ENCODE measurements around the gene NEK6. TPM values are rescaled to one million over a fixed set of nuclear protein-coding genes. Genes with fewer than 3 reads are reported as not detected.

NEK6 gene
- total and polyA plus RNA-seq, 10 of the 15 experiments (the other 5 are each of a cell fraction or from before 2014, with no cell fraction given): 31.3 to 161 (median 89.2) TPM

DNA sequence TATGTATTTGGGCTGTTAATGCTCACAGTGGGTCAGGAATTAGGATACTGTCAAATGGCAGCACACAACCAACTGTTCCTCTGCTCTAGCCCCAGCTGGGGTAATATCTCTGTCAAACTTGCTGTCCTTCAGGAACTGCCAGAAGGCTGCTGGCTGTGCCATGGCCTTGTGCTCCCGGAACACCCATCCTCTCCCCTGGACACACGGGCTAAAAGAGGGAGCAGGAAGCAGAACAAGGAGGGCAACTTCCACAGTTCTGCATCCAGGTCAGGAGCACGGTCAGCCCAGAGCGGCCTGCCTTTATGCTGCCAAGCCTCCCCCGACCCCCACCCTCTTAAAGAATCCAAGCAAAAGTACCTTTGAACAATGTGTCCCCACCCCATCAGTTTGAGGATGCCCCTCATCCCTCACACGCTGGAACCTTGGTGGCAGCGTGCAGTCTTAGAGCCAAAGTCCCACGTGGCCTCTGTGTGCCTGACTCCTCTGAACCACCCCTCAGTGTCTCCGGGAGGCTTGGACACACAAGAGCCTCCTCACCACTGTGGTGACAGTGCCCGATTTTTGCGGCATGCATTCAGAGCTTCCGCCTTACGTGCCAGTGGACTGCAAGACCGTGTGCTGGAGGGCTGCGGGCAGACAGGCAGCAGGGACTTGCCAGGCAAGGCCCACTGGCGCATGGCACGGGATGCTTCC, 96.7 kb downstream of the NEK6 start (continued):
- TF ChIP-seq, protein P1, sequence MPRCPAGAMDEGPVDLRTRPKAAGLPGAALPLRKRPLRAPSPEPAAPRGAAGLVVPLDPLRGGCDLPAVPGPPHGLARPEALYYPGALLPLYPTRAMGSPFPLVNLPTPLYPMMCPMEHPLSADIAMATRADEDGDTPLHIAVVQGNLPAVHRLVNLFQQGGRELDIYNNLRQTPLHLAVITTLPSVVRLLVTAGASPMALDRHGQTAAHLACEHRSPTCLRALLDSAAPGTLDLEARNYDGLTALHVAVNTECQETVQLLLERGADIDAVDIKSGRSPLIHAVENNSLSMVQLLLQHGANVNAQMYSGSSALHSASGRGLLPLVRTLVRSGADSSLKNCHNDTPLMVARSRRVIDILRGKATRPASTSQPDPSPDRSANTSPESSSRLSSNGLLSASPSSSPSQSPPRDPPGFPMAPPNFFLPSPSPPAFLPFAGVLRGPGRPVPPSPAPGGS (IDR thresholded peaks at IDR 0.05; ENCODE audit: borderline replicate concordance, insufficient read depth, low read depth, low read length, poor library complexity, severe bottlenecking): peak; percentile 6
- TF ChIP-seq ZNF217 (IDR thresholded peaks at IDR 0.05): no peak
- peak; percentile 61 for TF ChIP-seq POLR2AphosphoS5 (IDR thresholded peaks at IDR 0.05; ENCODE audit: low read length)
- no peak for TF ChIP-seq SUPT20H (IDR thresholded peaks at IDR 0.05; ENCODE audit: borderline replicate concordance, control insufficient read depth, low read depth, low read length)
- no peak for TF ChIP-seq FOS (IDR thresholded peaks at IDR 0.05; ENCODE audit: borderline replicate concordance, extremely low read depth, insufficient read length)

DNA sequence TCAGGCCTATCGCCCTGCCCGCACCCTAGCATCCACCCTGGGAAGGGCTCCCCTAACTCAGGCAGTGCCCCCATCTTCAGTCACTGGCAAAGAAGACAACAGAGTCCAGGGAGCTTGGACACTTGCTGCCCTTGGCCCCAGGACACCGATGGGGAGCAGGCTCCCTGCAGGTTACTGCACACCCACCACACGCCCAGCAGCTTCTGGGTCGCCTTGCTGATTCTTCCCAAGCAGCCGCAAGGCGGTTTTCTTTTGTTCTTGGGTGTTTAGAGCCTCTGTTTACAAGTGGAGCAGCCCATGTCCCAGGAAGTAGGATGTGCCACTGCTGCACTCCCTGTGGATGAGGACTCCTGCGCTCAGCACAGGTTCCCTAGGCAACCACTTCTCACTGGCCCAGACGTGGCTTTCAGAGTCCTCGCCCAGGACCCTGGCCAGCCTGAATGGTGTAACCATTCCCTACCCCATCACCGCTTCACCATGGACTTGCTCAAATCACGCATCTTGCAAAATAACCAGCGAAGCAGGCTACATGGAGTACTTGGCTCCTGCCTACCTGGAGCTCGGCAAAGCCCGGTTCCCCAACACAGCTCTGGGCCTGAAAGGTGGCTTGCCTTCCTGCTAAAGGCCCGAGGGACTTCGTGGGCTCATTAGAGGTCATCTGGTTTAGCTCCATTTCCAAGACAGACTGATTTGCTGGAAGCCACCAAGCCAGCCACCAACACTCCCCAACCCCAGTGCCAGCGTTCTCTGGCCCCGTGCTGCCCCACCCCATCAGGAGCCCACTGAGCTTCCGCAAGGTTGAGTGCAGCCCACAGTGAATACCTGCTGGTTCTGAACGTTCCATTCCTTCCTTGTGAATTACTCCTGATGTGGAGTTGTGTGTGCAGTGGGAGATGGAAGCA, 97.5 kb downstream of the NEK6 start:
- ChIA-PET SMC1A (ENCODE audit: uncharacterized antibody, unreplicated experiment) (no interaction called here), CTCF (no interaction called here), POLR2A (no interaction called here), RAD21 (ENCODE audit: unreplicated experiment) (interaction anchor here (1.6 kb wide), 1 partner anchor 228 kb away, joined by 4 read pairs; no protein-coding TSS in a partner anchor)
- Histone ChIP-seq H3K27me3 (replicated peaks in 1 of 2; ENCODE audit: control insufficient read depth in 2 of 2, insufficient read depth in 2 of 2, low read length in 1 of 2) (no peaks in the 10 kb centered on the region), H3K9me3 (replicated peaks; ENCODE audit: control insufficient read depth, insufficient read depth, low read length) (no peaks in the 10 kb centered on the region), H3K9ac (ENCODE audit: control insufficient read depth, insufficient read depth, low read length) (no peak overlapping the region), H4K20me1 (ENCODE audit: control insufficient read depth, insufficient read depth) (0 out of 2 replicates have a peak, but pooled peaks cover 22% of the 10 kb centered on the region), H3K4me1 (ENCODE audit: control insufficient read depth, insufficient read depth, low read length) (no peaks in the 10 kb centered on the region), H3K36me3 (ENCODE audit: control insufficient read depth in 2 of 2, insufficient read depth in 2 of 2, low read length in 1 of 2) (peaks cover 33 to 44% of the 10 kb centered on the region in 2 experiments), H3K4me2 (ENCODE audit: control insufficient read depth, insufficient read depth) (no peak overlapping the region), H3K79me2 (ENCODE audit: control insufficient read depth, insufficient read depth, low read length) (peaks cover 3% of the 10 kb centered on the region), H3K27ac (ENCODE audit: control insufficient read depth, insufficient read depth) (no peak overlapping the region), H3K4me3 (no peak overlapping the region), H2AFZ (ENCODE audit: control insufficient read depth, low read depth, low read length) (no peak overlapping the region)
- DNase-seq (ENCODE audit: low read depth, low spot score) (no peak), ATAC-seq (no peak; the same call in 2 of the 3 replicates), FAIRE-seq (no peak)
- 86% methylated on average over 21 of the region's 21 CpGs for WGBS (ENCODE audit: insufficient coverage, insufficient replicate concordance, low lambda C conversion rate, missing lambda C conversion rate)
- intact Hi-C loops (cut with micrococcal nuclease; ENCODE audit: unreplicated experiment): loop anchor here (10.0 kb wide), 2 partner anchors 230 to 390 kb away; no protein-coding TSS in a partner anchor
- in situ Hi-C loops (cut with MboI): no loop called here
- no TSS peak for BruUV-seq (replicated peaks)
- TF ChIP-seq, protein P2, sequence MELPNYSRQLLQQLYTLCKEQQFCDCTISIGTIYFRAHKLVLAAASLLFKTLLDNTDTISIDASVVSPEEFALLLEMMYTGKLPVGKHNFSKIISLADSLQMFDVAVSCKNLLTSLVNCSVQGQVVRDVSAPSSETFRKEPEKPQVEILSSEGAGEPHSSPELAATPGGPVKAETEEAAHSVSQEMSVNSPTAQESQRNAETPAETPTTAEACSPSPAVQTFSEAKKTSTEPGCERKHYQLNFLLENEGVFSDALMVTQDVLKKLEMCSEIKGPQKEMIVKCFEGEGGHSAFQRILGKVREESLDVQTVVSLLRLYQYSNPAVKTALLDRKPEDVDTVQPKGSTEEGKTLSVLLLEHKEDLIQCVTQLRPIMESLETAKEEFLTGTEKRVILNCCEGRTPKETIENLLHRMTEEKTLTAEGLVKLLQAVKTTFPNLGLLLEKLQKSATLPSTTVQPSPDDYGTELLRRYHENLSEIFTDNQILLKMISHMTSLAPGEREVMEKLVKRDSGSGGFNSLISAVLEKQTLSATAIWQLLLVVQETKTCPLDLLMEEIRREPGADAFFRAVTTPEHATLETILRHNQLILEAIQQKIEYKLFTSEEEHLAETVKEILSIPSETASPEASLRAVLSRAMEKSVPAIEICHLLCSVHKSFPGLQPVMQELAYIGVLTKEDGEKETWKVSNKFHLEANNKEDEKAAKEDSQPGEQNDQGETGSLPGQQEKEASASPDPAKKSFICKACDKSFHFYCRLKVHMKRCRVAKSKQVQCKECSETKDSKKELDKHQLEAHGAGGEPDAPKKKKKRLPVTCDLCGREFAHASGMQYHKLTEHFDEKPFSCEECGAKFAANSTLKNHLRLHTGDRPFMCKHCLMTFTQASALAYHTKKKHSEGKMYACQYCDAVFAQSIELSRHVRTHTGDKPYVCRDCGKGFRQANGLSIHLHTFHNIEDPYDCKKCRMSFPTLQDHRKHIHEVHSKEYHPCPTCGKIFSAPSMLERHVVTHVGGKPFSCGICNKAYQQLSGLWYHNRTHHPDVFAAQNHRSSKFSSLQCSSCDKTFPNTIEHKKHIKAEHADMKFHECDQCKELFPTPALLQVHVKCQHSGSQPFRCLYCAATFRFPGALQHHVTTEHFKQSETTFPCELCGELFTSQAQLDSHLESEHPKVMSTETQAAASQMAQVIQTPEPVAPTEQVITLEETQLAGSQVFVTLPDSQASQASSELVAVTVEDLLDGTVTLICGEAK (IDR thresholded peaks at IDR 0.05; ENCODE audit: borderline replicate concordance): no peak
- TF ChIP-seq POLR2AphosphoS5 (IDR thresholded peaks at IDR 0.05; ENCODE audit: low read length) (peak; percentile 35), BCL11A (IDR thresholded peaks at IDR 0.05; ENCODE audit: low read depth, low read length) (no peak), SMARCA5 (IDR thresholded peaks at IDR 0.05) (no peak), RAD21 (IDR thresholded peaks at IDR 0.05; ENCODE audit: insufficient read depth, low read depth, low read length) (no peak), MTA2 (IDR thresholded peaks at IDR 0.05; ENCODE audit: low read depth) (no peak), POLR2A (IDR thresholded peaks at IDR 0.05; ENCODE audit: low read depth, low read length) (peak; percentile 62), POLR2AphosphoS2 (IDR thresholded peaks at IDR 0.05; ENCODE audit: low read depth, low read length) (peak; percentile 57; the same call in 1 of the 2 replicates), PML (IDR thresholded peaks at IDR 0.05; ENCODE audit: low read length) (0 out of 2 replicates have a peak, but pooled peaks have one; percentile 7)
- TF ChIP-seq, protein P1 (IDR thresholded peaks at IDR 0.05; ENCODE audit: borderline replicate concordance, insufficient read depth, low read depth, low read length, poor library complexity, severe bottlenecking): peak; percentile 3

All from GM12878 (cell line).